GM21529 (cell line): ENCODE results near the gene FAM83C.
"Not testable (repeated sequence)": the region's sequence is repeated elsewhere in the genome, so short reads cannot be mapped to it uniquely, and the experiment has no call there.

Source experiments
- ATAC-seq: cut with Tn5 transposase; IDR thresholded peaks from one replicate; pipeline ENCODE4 v1.9.1; 2021; ENCODE audit not compliant: unreplicated experiment

FAM83C gene

DNA sequence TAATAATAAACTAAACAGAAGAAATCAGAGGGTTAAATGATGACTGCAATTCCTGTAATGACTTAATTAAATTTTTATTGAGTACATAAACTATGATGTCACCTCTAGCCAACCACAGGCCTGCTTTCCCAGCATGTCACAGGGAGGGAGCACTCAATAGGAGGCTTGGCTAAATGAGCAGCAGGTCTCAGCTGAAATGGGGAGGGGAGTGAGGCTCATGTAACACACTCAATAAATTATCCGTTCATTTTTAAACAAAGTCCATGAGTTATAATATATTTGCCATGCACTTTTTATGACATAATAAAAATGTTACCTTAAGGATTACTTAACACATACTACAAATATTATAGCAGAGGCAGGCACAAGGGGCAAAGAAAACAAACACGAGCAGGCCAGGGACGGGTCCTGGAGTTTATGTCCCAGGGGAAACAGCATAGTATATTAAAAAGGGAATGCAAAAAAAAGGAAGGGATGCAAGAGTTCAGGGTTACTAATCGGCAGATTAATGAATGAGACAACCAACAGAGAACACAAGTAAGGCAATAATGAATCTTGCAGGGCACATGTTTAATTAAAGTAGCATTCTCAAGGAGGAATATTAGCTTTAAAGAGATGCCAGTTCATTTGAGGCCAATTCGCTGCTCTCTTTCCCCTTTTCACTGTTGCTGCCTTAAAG lies 27.1 kb upstream of the FAM83C start:
- no peak for ATAC-seq

DNA sequence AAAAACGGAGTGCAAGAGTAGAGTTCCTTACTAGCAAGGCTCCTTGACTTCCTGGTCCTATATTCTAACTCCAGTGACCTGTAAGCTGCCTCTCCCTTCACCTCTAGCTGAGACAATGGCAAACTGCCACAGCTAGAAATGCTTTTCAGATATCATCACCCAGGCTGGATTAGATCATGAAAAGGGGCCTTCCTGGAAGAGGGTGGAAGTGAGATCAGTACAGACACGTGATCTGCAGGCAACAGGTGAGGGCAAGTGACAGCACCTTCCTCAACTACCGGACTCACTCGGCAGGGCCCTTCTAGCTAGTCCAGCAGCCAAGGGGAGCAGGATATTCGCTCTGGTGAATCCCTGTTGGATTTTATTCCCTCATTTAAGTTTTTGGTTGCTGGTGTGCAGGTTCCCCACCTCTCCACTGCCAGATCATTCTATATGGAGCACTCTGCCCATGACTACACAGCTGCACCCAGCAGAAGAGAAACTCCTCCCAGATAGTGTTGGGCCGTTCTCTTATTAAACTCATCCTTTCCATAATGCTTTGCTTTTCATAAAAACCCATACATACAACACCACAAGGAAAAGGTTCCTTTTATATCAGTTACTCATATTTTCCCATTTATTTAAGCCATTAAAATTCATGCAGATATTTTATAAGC lies 26.4 kb upstream of the FAM83C start:
- no peak for ATAC-seq

DNA sequence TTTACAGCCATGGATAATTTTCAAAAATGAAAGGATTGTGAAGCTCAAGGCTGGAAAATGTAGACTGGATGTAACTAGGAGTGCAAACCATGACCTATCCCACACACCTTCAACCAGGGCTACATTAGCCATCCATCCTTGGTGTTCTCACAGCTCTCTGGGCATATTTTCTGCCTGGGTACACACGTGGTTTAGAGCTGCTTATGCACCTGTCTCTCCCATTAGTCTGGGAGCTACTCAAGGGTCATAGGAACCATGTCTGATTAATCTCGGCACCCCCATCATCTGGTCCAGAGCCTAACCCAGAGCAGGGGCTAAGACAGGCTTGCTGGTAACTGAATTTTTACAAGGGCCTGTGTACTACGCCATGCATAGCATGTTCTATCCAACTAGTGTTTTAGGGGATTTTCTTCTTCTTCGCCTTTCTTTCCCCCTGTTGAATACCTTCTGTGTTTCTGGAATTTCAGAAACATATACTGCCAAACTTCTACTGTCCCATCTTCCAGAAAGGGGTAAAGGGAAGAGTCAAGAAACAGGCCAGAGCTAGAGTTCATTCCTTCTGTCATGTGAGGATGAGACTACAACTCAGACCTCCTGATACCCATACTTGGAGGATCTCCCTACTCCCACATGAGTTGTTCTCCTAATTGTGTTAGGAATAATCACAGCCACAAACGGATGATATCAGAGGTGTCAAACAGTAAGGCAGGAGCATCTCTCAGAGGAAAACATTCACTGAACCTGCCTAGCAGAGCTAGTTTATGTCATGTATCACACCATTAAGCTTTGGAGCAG lies 25.4 kb upstream of the FAM83C start:
- ATAC-seq = no peak

DNA sequence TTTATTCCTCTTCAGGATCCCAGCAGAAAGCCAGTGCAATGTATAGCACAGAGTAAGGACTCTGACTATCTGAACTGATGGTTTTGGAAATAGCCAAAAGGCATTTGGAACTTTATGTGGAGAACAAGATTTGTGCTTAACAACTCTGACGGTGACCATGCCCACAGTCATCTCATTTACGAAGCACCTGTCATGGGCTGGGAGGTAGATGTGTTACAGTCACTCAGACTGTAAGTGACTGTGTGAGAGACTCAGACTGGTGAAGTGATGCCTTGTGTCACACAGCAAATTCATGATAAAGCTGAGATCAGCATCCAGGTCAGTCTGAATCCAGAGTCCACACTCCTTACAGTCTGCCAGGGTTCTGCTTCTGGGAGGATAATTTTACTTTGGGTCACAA lies 23.9 kb upstream of the FAM83C start:
- no peak for ATAC-seq

DNA sequence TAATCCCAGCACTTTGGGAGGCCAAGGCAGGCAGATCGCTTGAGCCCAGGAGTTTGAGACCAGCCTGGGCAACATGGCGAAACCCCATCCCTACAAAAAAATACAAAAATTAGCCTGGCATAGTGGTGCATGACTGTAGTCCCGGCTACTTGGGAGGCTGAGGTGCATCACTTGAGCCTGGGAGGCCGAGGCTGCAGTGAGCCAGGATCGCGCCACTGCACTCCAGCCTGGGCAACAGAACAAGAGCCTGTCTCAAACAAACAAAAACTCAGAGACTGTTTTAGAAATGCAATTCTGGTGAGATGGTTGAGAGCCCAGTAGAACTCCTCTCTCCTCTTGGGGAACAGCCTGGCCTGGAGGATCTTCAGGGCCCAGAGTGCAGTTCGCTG lies 23.4 kb upstream of the FAM83C start:
- not testable (repeated sequence) for ATAC-seq

DNA sequence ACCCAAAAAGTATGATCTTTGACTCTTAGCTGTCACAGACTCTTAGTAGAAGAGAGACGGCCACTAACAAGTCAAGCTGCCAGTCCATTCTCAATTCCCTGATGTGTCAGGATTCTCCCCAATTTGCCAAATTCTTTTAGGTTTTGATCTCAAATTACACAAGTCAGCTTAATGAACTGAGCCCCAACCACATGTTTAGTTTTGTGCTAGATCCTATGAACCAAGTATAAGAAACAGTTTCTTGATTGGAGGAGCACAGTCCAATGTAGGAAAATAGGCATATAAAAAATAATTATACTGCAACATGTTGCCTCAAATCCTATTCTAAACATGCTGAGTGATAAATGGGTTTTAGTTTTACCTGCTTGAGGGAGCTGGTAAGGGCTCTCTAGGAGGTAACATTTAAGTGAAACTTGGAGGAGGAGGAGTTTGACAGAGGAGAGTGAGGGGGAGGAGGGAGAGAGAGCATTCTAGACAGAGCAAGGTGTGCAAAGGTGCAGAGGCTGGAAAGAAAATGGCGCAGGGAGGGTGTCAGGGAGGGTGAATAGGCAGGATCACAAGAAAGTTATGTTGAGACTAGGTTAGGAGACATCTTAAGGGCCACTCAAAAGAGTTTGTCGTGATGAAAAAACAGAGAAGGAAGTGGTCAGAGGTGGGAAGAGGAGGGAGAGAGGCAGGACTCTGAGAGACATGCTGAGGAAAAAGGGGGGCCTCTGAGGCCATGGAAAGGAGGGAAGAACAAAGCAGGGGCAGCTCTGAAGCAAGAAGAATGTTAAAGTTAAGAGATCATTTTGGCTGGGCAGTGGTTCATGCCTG lies 22.8 kb upstream of the FAM83C start:
- ATAC-seq = no peak

DNA sequence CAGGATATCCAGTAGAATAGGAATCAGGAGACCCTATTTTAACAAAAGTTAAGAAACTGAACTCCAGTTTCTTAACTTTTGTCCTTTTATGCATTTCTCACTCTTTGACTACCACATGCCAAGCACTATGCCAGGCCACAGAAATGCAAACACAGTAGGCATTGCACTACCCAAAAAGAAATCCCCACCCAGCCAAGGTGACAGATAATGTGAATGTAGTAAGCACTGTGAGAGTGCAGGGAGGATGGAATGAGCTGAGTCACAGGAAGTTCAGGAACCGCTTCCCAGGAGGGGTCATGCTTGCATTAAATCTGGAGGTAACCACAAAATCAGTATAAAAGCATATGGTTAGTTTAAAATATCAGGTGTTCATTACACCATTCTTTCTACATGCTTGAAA lies 20.1 kb upstream of the FAM83C start:
- no peak for ATAC-seq

DNA sequence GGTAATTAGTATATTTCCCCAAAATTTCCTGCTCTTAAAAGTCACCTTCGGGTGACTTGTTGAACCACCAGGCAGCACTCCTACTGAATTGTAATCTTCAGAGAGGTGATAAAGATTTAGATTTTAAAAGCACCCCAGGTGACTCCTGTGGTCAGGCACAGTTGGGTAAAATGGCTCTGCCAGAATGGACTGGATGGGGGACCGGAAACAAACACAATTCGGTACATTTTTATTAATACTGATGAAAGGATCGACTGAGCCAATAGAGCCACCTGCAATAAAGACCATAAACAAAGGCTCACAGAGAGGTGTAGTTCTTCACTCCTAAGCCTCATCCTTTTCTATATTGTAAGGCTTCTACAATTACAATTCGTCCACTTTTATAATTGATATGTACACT lies 19.6 kb upstream of the FAM83C start:
- ATAC-seq = no peak

DNA sequence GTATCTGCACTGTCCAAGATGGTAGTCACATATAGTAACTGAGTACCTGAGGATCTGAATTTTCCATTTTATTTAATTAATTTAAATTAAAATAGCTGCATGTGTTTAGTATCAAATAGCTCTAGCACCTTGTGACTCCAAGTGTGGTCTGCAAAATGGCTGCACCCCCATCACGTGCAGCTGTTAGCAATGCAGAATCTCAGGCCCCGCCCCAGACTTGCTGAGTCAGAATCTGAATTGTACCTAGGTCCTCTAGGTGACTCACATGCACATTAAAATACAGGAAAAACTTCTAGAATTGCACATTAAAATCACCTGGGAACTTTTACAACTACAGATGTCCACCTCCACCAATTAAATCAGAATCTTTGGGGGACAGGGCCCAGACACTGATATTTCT lies 19.2 kb upstream of the FAM83C start:
- ATAC-seq = no peak

DNA sequence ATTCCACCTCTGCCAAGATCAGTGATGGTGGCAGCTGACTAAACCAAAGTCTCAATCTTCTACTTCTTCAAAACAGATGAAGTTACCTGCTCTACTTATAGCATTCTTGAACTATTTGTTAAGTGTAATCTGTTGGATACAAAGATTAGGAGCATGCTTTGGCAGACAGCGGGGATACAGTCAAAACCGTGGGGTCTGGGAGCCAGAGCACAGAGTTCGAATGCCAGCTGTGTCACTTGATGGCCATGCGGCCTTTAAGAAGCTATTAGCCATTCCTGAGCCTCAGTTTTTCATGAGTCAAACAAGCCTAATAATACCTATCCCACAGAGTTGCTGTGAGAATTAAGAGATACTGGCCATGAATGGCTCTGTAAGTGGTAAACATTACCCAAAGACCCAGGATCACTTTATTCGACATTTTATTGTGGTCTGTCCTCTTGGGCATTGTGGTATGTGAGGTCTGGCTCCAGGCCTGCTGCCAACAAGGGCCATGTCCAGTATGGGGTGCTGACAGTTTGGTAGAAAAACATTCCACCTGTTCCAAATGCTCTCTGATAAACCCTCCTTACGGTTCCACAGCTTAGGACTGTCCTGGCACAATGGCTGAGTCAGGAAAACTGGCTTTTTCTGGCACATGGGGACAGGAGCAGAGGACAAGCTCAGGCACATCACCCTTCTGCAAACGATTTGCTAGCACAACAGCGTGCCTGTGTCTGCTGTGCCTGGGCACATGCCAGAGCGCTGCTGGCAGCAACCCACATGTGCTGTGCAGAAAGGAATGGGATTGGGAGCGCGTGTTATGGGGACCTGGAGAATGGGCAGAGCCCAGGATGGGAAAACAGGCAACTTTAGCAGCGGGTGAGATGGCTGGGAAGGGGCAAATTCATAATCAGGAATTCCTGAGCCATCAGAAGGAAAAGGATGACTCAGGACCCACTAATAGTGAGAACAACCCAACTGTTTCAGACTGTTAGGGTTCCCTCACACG lies 15.7 kb upstream of the FAM83C start:
- ATAC-seq = no peak

DNA sequence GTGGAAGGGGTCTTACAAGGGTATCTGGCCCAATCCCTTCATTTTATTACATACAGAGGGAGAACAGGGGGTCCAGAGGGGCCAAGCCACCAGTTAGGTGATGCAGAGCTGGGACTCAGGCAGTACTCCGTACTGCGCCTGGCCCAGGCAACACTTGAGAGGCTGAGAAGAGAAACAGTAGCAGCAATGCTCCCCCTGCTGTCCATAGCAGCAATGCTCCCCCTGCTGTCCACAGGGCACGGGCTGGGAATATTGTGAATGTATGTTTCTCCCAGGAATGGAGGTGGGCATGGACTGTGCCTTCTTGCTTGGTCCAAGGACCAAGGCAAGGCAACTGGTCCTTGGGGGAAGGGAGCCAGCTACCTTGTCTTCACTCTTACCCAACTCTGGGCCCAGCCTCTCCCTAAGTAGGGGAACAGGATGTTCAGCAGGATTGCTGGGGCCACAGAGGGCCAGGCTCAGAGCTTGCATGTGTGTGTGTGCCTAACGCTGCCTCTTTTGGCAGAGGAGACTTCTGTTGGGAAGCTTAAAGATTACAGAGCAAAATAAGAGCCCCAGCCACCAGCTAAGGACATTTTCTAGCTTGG lies 14.8 kb upstream of the FAM83C start:
- no peak for ATAC-seq

DNA sequence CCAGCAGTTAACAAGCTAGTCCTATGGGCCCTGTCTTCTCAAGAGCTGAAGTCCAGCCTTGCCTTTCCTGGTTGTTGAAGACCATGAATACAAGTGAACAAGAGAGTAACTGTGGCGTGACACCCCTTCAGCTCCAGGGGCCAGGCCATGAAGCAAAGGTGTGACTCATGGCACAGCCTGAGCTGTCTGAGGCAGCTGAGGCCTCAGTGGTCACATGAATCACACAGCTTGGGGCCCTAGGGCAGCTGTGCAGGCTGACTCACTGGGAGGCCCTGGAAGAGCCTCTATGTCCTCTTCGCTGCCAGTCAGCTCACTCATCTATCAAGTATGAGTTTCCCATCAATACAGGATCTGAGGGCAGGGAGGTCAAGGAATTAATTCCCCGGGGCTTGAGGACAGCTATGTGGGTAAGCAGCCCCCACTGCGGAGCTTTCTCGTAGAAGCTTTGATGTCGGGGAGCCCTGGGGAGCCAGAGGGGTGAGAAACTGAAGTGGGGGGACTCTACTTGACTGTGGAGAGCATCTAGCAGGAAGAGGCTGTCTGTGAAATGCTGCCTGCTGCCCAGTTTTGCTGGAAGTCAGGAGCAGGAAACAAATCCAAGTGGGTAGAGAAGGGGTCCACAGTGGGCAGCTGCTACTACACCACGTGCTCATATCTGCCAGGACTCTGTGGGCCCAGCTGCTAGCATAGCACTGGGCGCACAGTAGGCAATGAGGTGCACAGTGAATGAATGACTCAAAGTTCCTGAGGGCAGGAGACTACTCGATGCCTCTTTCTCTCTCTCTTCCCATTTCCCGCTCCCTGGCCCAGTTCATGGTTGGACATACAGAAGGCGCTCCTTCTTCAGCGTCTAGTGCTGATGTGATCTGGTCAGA lies 13.7 kb upstream of the FAM83C start:
- ATAC-seq = no peak

DNA sequence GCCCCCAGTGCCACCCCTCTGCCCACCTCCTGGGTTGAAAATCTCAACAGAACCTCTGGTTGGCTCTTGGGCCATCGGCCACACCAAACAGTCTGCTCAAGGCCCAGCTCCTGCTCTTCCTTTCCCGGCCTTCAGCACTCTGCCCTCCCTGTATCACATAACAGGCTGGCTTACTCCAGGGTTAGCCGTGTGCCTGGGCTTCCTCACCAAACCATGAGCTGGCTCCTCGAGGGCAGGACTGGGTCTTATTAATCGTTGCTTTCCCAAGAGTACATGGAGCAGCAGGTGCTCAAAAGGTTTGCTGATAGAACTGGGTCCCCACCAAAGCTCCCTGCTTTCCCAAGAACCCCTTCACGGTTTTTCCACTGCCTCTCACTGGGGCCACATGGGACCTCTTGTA lies 12.7 kb upstream of the FAM83C start:
- no peak for ATAC-seq

DNA sequence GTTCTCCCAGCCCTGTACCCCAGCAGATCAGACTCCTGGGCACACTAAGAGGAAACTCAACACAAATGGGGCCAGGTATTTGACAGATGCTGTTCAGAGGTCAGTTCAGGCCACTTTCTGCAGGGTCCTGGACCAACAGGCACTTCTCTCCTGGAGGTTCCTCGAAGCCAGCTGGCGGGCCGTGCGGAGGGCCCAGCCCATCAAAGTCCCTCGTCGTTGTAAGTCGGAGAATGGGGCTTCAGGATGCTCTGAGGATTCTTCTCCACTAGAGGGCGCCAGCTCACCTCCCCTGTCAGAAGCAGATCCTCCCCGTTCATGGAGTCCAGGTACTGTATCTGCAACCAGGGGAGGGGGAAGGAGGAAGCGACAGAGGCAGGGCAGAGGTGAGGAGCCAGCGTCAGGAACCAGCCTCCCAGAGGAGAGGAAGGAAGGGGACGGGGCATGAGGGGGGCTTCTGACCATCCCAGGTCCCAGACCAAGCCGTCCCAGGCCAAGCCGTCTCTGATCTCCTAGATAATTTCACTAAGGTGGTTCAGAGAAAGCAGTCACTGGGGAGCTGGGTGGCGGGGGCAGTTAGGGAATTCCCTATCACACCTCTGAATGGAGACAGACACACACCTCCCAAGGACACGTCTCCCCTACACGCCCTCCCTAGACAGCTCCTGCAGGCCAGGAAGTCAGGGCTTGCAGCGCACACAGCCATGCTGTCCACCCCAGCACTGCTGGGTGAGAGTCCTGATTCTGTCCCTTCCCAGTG lies 11.7 kb upstream of the FAM83C start:
- ATAC-seq = no peak

DNA sequence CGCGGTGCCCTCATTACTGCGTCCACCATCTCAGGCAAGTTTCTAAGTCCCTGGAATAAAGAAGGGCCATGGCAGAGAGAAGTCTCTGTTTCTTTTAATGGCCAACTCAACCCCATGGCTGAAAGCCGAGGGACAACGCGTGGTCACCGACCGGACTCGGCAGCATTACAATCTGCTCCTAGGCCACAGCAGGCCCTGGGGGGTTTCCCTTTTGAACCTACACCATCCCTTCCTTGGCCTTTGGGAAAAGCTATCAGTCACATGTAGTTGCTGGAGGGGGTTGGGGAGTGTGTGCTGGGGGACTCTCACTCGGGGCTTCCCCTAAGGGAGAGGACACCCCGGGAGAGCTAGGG lies 11.1 kb upstream of the FAM83C start:
- no peak for ATAC-seq

DNA sequence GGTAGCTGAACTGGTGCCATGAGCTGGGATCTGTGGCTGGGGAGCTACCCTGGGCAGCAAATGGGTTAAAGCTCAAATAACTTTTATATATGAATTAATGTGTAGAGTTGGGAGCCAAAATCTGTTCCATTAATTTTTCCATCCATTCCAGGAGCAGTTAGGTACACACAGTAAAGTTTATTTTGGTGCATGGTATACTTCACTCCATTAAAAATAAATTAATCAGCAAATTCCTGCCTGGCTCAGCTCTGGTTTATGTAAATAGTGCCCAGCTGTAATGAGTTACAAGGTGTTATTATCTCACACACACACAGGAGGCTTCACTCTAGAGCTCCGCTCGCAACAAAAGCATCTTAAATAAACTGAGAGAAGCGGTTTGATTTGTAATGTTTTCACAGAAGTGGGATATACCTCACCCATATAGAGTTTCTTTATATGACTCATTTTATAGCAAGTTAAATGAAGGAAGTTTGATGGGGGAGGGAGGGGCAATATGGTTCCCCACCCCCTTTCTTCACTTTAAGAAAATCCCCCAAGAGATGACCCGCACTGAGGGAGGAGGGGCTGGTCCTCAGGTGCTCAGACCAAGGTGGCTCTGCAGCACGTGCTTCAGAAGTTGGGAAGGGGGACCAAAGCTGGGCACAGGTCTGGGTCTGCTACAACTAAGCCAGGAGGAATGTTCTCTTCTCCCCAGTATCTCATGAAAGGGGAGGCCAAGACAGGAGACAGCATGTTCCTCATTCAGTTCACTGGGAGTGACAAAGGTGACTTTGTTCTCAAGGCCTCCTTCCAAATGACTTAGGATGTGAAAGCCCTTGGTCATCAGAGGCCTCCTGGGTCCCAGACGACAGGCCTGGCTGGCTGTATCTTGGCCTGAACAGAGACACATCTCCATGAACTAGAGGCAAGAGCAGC lies 10.5 kb upstream of the FAM83C start:
- ATAC-seq = no peak

DNA sequence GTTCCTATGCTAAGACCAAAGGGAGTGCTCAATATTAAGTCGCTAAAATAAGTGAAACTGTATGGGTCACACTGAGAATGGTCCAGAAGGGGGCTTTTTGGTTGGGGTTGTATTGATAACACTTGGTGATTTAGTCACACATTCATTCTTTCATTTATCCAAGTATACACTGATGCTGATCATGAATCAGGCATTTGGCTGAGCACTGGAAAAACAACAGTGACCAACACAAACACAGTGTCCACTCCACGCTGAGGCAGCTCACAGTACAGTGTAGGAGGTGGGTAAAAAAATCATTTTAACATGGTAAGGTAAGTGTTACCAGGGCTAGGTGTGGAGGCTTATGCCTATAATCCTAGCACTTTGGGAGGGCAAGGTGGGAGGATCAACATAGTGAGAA lies 9.2 kb upstream of the FAM83C start:
- ATAC-seq = no peak
